ENCODE measurements around the gene PGS1.
A peak's percentile ranks its signal among the peaks of the same experiment; 100 is the strongest.

Gene PGS1

DNA sequence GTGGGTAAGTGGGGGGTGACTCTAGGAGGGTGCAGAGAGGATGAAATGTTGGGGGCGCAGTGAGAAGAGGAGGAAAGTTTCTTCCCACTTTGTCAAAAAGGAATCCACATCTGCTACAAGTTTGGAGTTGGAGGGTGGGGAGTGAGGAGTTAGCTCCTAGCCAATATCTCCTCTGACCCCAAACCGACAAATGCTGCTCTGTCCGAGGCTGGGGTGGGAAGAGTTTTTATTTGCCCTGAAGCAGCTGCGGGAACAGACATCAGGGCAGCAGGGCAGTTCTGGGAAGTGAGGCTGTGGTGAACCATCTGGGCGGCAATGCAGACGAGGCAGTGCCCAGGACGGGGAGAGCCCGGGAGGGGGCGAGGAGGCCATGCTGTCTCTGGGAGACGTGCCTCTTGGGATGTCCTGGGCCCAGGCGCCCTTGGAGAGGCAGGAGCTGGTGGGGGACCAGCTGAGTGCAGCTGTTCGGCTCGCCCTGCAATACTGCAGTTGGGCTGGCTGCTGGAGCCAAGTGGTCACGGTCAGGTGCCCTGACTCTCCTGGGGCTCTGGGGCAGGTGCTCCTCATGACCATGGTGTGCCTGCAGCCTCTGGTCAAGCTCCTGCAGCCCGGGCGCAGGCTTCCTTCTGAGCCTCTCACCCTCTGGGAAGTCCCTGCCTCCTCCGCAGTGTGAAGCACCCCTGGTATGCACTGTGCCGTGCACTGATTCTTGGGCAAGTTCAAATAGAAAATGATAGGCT lies 12.2 kb upstream of the PGS1 start:
- peak; percentile 8 for DNase-seq

DNA sequence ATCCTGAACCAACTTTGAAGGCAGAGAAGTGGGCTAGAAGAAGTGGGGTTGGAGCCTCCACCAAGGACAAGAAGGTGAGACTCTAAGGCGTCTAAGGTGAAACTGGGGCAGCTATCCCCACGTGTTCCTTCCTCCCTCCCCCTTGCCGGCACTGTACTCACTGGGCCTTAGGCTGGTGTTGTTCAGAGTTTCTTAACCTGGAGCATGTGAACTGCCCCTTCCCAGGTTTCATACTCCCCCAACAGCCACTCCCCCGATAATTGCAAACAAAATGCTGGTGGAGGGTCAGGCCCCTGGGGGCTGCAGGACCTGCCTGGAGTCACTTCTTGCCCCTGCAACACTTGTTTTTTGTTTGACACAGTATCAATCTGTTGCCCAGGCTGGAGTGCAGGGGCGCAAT lies 11.3 kb upstream of the PGS1 start:
- DNase-seq = no peak

DNA sequence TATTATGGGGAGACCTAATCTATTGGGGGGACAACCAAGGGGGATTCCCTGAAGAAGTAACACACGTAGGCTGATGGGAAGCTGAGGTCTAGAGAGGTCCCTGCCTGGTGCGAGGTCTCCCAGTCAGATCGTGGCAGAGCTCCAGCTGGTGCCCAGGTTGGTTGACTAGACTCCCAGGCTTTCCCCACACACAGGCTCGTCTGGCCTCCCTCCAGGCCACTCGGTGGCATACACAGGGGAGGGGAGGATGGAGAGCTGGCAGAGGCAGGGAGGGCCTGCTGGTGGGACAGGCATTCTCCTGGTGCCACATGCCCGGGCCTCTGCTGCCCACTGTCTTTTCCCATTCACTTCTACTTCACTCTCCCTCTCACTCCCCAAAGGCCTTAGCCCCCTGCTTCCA lies 10.1 kb upstream of the PGS1 start:
- DNase-seq = no peak

DNA sequence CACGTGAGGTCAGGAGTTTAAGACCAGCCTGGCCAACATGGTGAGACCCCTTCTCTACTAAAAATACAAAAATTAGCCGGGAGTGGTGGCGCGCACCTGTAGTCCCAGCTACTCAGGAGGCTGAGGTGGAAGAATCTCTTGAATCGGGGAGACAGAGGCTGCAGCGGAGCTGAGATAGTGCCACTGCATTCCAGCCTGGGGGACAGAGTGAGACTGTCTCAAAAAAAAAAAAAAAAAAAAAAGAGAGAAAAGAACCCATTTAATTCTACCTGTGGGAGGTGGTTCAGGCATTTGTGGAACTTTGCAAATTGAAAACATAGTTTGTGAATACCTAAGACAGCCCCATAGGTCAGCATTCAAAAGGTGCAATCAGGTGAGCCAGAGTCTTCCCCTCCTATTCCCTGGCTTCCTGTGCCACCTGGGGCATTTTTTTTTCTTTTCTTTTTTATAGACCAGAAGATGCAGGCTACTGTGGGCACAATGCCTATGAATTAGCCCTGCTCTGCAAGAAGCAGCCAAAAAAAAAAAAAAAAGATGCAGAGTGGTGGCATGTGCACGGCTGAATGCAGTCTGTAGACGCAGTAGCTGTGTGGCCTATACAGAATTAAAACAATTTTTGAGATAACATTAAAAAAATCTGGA lies 9.5 kb upstream of the PGS1 start:
- no peak for DNase-seq

DNA sequence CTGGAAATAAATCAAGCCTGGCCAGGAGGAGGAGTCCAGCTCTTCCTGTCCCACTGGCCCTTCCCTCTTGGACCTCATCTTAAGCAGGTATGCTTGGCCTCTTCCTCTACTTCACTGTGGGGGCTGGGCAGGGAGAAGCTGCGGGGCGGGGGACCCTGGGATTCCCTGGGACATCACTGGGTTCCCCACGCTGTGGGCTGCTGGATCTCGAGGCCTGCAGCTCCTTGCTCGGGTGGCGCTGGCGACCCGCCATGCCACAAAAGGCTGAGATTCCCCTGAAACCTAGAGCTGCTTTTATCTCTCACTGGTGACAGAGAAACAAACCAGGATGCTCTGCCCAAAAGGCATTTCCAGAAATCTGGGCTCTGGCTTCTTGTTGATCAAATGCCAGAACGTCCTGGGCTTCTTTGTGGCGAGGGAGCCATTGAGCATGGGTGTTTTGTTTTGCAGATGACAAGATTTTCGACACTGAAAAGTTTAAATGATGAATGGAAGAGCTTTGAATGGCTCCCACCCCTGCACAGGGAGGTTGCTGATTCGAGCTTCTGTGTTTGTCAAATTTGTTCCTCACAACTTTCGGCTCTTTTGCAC lies 8.6 kb upstream of the PGS1 start:
- no peak for DNase-seq

DNA sequence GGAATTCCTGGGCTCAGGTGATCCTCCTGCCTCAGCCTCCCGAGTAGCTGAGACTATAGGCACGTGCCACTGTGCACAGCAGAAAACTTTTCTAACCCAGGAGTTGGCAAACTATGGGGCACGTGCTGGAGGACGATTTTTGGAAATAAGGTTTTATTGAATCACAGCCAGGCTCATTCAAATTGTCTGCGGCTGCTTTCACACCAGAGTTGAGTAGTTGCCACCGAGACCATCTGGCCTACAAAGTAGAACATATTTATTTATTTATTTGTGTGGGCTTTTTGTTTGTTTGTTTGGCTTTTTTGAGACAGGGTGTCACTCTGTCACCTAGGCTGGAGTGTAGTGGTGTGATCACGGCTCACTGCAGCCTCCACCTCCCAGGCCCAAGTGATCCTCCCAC lies 7.4 kb upstream of the PGS1 start:
- DNase-seq = no peak

DNA sequence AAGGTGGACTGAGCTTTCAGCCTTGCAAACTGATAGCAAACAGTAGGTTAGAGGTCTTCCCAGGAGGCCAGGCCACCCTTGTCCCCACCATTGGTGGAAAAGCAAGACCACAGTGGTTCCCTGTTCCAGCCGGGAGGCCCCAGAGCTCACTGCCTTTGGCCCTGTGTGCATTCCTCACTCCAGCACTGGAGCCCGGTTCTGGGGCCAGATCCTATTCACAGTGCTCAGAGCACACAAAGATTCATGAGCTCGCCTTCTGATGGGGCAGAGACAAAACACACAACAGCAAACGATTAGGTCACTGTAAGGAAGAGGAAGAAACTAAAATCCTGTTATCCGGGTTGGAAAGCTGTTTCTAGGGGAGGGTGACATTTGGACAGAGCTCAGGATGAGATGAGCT lies 5.6 kb upstream of the PGS1 start:
- no peak for DNase-seq

DNA sequence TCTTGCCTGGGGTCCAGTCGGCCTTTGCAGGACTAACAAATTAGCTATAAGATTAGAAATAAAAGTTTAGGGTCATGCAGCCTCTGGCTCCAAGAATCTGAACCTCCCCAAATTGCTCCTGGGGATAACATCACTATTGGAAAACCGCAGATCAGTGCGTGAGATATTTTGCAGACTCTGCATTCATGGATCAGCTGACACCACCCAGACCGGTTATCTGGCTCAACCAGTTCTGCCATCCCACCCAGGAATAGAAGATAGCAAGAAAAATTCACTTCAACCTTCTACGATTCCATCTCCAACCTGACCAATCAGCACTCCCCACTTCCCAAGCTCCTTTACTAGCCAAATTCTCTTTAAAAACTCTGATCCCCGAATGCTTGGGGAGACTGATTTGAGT lies 4.3 kb upstream of the PGS1 start:
- no peak for DNase-seq

DNA sequence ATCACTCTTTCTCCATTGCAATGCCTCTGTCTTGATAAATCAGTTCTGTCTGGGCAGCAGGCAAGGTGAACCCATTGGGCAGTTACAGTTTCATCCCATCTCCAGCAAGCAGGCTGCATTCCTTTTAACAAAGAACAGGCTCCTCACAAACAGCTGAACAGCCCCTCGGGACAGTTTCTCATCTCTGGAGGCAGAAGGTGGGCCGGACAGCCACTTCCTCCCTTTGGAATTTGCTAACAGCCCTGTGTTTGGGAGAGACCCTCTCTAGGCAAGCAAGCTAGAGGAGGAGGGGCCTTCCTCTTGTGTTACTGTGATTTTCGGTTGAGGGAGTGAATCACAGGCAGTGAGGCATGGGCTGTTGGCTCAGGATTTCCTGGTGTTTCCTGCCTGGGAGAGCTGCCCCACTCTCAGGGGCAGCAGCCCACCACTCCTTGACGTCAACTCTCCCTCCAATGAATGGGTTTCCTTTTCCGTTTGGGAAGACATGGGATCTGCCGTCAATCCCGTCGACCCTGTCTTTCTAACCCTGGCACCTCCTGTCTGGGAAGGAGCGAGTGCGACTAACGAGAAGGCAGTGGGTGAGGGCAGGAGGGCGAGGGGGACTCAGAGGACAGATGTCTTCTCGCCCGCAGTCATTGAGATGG lies 3.7 kb upstream of the PGS1 start:
- DNase-seq = no peak

DNA sequence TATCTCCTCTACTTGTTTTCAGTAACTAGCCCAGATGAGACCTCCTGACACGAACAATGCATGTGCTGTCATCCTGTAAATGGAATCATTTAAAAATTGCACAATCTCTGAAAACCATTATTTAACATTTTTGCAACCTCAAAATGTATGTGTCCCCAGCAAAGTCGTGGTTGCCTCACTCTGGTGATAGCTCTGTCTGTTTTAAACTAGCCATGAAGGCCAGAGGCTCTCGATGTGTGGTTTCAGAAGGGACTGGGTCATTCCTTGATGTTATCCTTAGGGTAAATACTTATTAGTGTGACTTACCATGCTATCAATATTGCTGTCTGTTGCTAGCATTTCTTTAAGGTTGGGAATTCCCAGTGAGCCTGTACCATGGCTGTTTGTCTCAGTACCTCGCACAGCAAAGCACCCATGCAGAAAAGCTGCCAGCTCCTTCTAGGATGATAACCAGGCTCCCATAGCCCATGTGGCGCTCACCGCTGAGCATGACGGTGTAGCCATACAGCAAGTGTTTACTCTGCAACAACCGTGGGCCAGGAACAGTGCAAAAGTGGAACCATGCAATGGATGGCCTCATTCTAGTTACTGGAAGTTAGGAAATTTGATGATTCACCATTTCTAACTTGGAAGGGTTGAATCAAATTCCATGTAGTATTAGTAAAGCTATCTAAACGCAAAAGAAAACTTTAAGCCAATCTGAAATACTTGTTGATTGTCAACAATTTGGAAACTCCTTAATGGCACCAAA lies 2.9 kb upstream of the PGS1 start:
- DNase-seq = no peak

DNA sequence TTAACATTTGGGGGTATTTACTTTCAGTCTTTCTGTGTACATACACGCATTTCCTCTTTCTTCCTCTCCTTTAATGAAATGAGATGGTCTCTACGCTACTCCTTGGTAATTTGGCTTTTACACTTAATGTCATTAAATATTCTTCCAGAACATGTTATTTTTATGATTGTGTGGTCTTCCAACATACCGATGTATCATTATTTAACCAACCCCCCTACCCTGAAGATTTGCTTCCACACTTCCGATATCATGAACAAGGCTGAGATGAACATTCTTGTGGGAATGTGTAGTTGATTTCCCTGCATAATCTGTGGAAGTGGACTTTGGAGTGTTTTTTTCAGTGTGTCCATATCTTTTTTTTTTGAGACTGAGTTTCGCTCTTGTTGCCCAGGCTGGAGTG lies 2.3 kb upstream of the PGS1 start:
- DNase-seq = no peak

DNA sequence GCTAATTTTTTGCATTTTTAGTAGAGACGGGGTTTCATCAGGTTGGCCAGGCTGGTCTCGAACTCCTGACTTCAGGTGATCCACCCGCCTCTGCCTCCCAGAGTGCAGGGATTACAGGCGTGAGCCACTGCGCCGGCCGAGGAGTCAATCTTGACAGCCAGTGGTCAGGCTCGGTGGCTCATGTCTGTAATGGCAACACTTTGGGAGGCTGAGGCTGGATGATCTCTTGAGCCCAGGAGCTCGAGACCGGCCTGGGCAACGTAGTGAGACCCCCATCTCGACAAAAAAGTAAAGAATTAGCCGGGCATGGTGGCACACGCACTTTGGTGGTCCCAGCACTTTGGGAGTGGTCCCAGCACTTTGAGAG lies 608 bp upstream of the PGS1 start:
- no peak for DNase-seq

DNA sequence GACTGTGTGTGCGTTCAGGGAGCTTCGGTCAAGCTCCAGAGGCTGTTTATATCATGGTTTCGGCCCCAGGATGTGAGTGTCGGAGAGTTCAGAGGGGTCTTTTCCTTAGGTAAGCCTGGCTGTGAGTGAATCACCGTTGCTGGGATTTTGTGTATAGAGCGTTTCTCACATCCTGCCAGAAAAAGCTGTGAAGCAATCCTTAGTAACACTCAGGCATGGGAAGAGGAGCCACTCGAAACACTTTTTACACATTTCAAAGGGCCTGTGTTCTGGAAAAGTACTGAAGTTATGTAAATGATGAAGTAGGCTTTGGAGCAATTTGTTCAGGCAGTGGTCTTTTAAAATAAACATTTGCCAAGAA lies 662 bp downstream of the PGS1 start:
- DNase-seq = no peak

DNA sequence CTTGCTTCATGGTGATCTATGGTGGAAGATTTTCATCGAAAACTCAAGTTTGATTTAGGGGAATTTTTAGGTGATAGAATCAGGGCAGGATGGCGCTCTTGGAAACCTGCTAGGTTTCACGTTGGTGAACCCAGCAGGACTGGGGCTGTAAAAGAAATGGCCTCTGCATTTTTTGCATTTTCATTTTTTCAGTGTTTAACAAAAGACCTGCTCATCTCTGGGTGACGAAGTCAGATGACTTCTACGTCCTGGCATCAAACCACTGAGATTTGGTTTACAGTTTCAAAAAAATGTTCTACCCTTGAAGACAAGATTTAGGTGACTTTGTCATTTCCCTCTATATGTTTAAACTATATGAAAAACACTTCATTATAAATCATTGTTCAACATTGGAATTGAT lies 1.9 kb downstream of the PGS1 start:
- DNase-seq = no peak

DNA sequence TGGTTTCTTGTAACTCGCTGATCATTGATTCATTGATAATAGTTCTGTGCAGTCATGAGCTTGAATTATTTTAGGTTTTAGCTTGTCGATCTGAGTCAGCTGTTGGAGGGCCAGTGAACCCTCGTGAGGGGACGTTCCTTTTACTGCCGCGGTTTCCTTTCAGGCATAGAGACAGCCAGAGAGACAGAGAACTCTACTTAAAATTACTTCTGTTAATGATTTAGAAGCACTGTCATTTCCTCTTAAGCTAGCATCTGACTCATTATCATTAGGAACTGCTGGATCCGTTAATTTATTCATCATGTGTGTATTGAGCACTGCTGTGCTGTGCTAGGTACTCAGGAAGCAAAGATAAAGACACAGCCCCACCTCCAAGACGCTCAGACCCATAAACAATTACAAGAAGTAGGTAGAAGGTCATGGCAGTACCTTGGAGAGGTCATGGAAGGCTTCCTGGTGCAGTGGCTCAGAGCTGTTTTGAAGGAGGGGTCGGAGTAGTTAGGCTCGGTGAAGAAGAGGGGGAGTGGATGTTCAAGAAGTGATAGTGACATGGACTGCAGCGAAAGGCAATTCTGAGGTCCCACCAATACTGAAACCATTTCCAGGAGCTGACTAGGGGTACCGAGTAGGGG lies 3.3 kb downstream of the PGS1 start:
- no peak for DNase-seq

DNA sequence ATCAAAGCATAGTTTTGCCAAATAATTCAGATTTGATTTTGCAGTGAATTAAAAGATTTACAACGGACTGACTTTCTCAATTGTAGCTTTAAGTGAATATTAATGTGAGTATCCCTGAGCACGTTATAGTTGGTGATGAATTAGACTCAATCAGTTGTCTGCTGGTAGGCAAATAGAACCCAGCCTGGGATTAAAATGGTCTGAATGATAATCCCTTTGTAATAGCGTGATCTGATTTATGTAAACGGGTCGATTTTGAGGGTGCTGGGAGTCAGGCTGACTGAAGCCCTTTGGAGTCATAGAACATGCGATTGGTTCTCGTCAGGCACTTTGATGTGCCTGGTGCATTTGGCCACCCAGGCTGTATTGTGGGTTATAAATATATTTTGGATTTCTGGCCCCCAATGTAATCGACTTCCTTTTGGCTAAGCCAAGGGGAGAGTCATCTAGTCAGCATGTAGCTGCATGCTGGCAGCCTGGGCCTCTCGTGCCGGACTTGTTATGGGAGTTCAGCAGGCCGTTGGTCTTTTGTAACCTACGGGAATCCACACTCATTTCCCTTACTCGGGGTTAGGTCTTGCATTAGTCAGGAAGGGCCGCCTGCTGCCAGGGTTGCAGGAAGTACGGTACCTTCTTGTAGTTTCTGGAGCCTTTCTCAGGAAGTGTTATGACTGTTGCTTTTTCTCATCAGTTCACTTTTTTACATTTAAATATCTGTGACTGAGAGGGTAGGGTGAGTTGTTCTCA lies 5.4 kb downstream of the PGS1 start:
- no peak for DNase-seq

DNA sequence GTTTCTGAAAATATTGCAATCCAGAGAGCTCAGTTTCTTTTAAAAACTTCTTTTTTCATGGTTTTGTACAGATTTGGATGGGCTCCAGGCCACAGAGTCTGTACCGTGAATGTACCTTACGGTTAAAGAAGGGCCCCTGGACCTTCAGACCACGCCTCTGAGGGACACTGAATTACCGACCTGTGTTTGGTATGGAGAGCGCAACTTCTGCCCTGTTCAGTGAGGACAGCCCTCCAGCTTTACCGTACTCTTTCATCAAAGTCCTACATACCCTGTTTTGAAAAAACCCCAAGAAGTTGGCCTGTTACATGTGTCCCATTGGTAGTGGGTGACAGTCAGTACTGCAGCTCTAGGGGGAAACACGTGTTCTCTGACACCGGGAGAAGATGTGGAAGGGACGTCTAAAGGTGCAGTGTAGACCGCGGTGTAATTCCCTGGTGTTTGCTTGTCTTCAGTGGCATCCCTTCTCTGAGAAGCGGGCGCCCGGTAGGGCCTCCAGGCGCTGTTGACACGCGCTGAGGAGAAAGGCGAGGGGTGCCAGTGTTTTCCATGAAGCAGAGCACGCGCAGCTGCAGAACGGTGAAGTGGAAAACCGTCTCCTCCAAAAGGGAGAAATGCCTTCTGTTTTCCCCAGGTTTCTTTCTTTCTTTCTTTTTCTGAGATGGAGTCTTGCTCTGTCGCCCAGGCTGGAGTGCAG lies 6.2 kb downstream of the PGS1 start:
- no peak for DNase-seq

DNA sequence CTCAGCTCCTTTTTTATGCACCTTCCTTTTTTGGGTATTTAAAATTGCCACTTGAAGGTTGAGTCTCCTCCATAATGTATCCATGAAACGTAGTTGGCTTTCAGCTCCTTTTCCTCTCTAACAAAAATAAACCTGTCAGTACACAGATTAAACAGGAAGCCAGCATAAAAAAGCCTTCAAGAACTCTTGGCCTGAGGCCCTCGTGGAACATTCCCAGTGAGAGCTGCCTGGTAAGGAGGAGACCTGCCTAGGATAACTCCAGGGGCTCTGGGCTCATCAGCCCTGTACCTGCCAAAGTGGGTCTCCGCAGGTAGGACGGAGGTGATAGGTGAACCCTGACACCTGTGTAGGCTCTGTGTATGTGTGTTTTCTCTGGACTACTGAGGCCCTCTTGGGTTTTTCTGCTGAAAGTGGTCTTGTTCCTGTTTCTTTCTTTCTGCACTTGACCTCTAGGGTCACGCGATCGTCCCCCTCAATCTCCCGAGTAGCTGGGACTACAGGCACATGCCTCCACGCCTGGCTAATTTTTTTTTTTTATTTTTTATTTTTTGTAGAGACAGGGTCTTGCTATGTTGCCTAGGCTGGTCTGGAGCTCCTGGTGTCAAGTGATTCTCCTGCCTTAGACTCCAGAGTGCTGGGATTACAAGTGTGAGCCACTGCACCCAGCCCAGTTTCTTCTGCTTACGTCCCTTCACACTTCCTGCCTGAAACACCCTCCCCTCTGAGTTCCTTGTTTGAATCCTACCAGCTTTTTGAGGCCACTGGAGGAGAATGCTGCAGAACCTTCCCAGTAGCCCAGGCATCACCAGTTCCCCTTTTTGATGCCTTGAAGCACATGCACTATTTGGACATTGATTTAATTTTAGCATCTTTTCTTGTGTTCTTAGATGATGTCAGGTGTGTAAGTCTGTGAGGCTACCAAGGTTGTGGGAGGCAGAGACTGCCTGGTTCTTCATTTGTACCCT lies 9.8 kb downstream of the PGS1 start:
- peak; percentile 47 for DNase-seq

DNA sequence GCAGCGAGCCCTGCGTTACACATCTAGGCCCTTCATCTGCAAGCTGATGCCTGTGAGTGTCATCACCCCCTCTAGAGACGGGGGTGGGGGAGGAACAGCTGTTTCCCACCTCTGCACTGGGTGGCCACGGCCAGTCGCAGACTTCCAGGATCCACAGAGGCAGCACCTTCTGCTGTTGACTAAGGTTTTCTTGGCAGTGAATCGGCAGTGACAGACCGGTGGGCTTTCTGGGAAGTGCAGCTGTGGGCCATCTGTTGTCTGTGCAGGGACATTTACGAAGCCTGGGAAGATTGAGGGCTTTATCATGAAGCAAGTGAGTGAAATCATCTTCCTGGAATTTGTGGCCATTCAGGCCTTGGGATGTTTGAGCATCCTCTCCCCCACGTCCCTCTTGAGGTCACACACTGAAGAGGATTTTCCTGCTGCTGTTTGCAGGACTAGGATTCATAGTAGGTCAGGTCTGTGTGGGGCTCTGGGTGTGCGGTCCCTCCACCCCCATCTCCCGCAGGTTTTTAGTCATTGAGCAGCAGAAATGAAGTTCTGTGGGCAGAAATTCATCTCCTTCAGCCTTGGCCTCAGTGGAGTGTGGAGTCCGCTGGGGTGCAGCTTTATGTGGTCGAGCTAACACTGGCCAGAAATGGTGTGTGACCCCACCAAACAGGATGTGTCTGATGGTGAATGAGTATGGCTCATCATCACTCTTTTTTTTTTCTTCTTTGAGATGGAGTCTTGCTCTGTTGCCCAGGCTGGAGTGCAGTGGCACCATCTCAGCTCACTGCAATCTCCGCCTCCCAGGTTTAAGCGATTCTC lies 12.0 kb downstream of the PGS1 start:
- no peak for DNase-seq

DNA sequence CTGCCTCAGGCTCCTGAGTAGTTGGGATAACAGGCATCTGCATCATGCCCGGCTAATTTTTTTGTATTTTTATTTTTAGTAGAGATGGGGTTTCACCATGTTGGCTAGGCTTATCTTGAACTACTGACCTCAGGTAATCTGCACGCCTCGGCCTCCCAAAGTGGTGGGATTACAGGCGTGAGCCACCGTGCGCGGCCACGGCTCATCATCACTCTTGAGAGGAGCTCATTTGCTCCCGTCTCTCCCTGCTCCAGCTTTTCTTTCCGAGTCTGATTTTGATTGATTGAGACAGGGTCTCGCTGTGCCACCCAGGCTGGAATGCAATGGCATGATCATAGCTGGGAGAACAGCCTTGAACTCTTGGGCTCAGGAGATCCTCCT lies 12.6 kb downstream of the PGS1 start:
- no peak for DNase-seq
